Small intestine (tissue), 16 donors: ENCODE data around the gene NFXL1. TPM values are rescaled to one million over a fixed set of nuclear protein-coding genes. Genes with fewer than 3 reads are reported as not detected.
A peak's percentile ranks its signal among the peaks of the same experiment; 100 is the strongest.

ENCODE experiments used
- DNase-seq, 2 donors: peaks; one replicate each; pipeline versions ENCODE4 v3.0.0 to v3.0.0-alpha.2; 2013
- FAIRE-seq: peaks from 2 replicates; lab custom pipeline; 2012; peaks lifted over from hg19 to GRCh38; lab: Jason Lieb, UNC
- H3K27ac ChIP-seq, 3 donors: one replicate each; pipeline ENCODE4 v1.5.1; 2013; ENCODE audit warnings: low read length in 2 of 3, mild to moderate bottlenecking in 2 of 3, control low read depth in 1 of 3, inconsistent platforms in 1 of 3, low read depth in 1 of 3, moderate library complexity in 1 of 3
- H3K27me3 ChIP-seq, 3 donors: one replicate each; pipeline ENCODE4 v1.6.1; 2013; ENCODE audit warnings: low read length in 3 of 3, inconsistent platforms in 1 of 3; ENCODE audit not compliant: control insufficient read depth in 3 of 3, insufficient read depth in 3 of 3
- H3K36me3 ChIP-seq, 3 donors: one replicate each; pipeline ENCODE4 v1.6.1; 2013; ENCODE audit warnings: low read length in 3 of 3, inconsistent platforms in 1 of 3, low read depth in 1 of 3, mild to moderate bottlenecking in 1 of 3, moderate library complexity in 1 of 3; ENCODE audit not compliant: control insufficient read depth in 3 of 3, insufficient read depth in 2 of 3
- H3K4me1 ChIP-seq, 3 donors: one replicate each; pipeline ENCODE4 v1.6.1; 2013; ENCODE audit warnings: low read length in 2 of 3, inconsistent platforms in 1 of 3, low read depth in 1 of 3, mild to moderate bottlenecking in 1 of 3, moderate library complexity in 1 of 3; ENCODE audit not compliant: control insufficient read depth in 3 of 3, insufficient read depth in 2 of 3
- H3K4me3 ChIP-seq, 3 donors: one replicate each; pipeline ENCODE4 v1.5.1; 2013; ENCODE audit warnings: low read length in 3 of 3, control low read depth in 1 of 3, inconsistent platforms in 1 of 3, low read depth in 1 of 3, mild to moderate bottlenecking in 1 of 3, moderate library complexity in 1 of 3
- H3K9me3 ChIP-seq, 2 donors: one replicate each; pipeline ENCODE4 v1.6.1; 2013; ENCODE audit warnings: low read depth in 1 of 2, low read length in 1 of 2; ENCODE audit not compliant: control insufficient read depth in 2 of 2, insufficient read depth in 1 of 2
- WGBS, 3 donors: extraction: QIAGEN DNeasy Blood & Tissue Kit; methylation state at CpG; one replicate each; pipeline ENCODE4 v1.1.7; 2013; 5-methylcytosine and 5-hydroxymethylcytosine counted together
- long read RNA-seq, 10 donors: transcript quantifications; one replicate each; lab custom pipeline, GENCODE V29; 2026
- polyA plus RNA-seq, 4 donors: library from polyadenylated mRNA; stranded (reverse) in 3 of 4; unstranded in 1 of 4; fragments of 200-250 nt in 3 of 4; fragments of 120-200 nt in 1 of 4; gene quantifications; one replicate each; pipeline versions ENCODE4 v1.2.1 to v1.2.3, GENCODE V29; 2013
- donor health status: healthy with polysubstance abuse.
- donor health status: control.
- donor health status: control.
- donor health status: Bipolar disorder and iron deficiency.
- donor health status: healthy.

Gene NFXL1
- polyA plus RNA-seq: 10 to 100 TPM in 1 of 4 donors, 1 to 10 TPM in 3; 4.6 to 15.1 (median 6.3) TPM
- long read RNA-seq, donor 1, partial matches to known transcripts: 0 of 1 reads
- long read RNA-seq, donor 1, other reads (novel, unspliced or antisense): 0 of 1 reads
- long read RNA-seq, donor 2: 0 reads
- long read RNA-seq, donor 3: 0 reads
- long read RNA-seq, donor 4: 0 reads
- long read RNA-seq, donor 5: 0 reads
- long read RNA-seq, donor 6: 0 reads
- long read RNA-seq, donor 7: 0 reads
- long read RNA-seq, donor 8: 0 reads
- long read RNA-seq, donor 9: 0 reads
- long read RNA-seq, donor 10, partial matches to known transcripts: 0 of 1 reads
- long read RNA-seq, donor 10, other reads (novel, unspliced or antisense): 0 of 1 reads

DNA sequence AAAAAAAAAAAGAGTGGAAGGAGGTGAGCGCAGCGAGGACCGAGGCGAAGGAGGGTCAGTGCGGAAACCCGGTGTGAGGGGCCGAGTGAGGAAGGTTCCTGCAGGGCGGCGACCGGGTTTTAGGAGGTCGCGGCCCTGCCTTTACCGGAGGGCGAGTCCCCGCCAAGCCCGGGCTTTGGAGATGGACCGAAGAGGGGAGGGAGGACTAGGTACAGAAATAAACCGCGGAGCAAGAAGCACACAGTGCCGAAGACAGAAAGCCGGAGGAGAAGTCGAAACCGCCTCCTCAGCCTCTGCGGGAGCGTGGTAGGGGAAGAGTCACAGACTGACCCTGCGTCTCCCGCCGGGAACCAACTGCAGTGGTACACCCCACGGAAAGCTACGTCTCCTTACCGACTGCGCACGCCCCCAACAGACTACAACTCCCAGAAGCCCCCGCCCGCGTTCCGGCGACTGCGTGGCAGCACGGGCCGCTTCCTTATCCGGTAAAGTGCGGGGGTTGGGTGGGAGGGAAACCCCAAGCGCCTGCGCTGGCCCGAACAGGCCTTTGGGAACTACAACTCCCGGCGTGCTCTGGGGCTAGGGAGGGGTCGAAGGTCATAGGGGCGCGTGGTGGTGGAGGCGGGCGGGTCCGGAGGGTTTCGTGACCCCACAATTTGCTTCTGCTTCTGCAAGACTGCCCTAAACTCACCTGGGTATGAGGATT is at the start of gene NFXL1:
NFXL1 (minus strand) TSS at position 364 of the 706 bp plus-strand sequence. CDS start 380 bp downstream, outside the sequence.
- 0% methylated on average over 51 to 54 of the region's 55 CpGs for WGBS, 3 donors
- Histone ChIP-seq H3K4me1 (peaks cover 0 to 3% (median 3%) of the 10 kb centered on the region in 3 donors), H3K4me3 (peak within 1 kb of the TSS; percentile 66 to 82 (median 73)), H3K9me3 (no peaks in the 10 kb centered on the region), H3K27ac (peak within 1 kb of the TSS; percentile 72 to 90 (median 84)), H3K36me3 (peaks cover 0 to 8% (median 0%) of the 10 kb centered on the region in 3 donors), H3K27me3 (no peaks in the 10 kb centered on the region)
- FAIRE-seq (no peak), DNase-seq (peak; percentile 98 to 99)

DNA sequence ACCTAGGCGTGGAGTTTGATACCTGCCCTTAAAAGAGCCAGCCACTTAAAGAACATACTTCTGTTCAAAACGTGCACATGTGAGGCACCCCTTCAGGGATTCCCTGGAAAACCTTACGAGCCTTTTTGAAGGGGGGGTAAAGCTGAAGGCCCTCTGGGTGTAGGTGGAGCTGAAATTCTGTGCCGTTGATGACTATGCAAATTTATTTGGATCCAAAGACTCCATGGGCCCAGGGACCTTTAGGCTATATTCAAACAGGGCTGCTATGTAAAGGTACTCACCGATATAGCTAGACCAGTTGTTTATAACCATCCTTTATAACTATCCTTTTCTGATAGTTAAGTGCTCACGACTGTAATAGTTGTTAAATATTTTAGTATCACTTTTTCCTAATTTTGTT is 40.3 kb upstream of the NFXL1 start:
- 74 to 80% (median 76%) methylated on average over 6 of the region's 6 CpGs for WGBS, 3 donors
- H3K9me3 ChIP-seq: peaks cover 0 to 4% of the 10 kb centered on the region in 2 donors
- no peak for FAIRE-seq

DNA sequence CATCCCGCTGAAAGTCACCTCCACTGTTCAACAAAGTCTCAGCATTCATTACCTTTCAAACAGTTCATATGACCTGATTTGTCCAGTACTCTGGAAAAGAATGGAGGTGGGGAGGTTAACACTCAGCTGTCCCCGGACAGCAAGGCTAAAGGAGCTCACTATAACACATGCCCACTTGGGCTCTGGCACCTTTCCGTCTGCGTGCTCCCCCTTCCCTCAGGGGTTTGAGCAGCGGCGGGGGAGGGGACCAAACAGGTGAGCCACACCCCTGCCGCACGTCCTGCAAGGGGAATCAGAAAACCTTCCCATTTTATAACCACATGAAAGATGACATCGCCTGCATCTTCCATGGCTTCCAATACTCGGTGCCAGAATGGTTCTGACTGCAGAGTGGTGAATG is 39.9 kb upstream of the NFXL1 start:
- Histone ChIP-seq H3K4me3 (no peak overlapping the region), H3K27ac (no peak overlapping the region), H3K27me3 (no peaks in the 10 kb centered on the region), H3K9me3 (peaks cover 0 to 4% of the 10 kb centered on the region in 2 donors), H3K36me3 (no peaks in the 10 kb centered on the region), H3K4me1 (no peaks in the 10 kb centered on the region)
- no peak for DNase-seq
- FAIRE-seq: no peak
- WGBS, 3 donors: 72 to 84% (median 74%) methylated on average over 10 of the region's 10 CpGs

More for the DNA sequence above, 40.3 kb upstream of the NFXL1 start:
- Histone ChIP-seq H3K36me3 (no peaks in the 10 kb centered on the region), H3K4me1 (no peaks in the 10 kb centered on the region), H3K27ac (no peak overlapping the region), H3K4me3 (no peak overlapping the region), H3K27me3 (no peaks in the 10 kb centered on the region)
- DNase-seq: no peak

DNA sequence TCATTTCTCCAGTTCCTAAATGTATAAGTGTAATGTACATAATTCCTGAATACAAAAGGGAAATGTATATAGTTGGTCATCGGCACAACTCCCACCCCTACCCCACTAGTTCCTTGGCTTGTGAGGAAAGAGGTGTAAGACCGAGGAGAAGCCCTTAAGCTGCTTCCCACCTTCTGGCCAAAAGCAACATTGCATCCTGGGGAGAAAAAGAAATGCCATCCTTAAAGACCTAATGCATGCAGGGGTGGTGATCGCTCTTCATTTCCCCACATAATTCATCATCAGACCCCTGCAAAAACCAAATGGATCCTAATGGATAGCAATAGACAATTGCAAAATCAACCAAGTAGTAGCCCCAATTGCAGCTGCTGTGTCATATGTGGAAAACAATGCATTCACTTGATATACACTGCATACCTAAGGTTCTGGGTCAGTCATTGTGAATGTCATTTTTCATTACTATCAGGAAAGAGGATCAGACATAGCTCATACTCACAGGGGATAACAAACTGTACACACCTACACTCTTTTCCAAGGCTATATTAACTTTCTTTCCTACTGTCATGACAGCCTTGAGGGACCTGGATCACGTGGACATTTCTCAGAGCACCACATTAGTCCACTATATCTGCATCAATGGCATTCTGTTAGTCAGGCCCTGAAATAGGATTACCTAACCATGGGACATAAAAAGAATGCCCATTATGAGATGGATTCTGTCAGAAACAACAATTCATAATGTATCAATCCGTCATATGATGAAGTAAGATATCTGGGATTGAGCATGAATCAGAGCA is 31.7 kb upstream of the NFXL1 start:
- H3K4me3 ChIP-seq: no peak overlapping the region
- no peaks in the 10 kb centered on the region for H3K27me3 ChIP-seq
- H3K4me1 ChIP-seq: no peaks in the 10 kb centered on the region
- H3K9me3 ChIP-seq: no peaks in the 10 kb centered on the region
- FAIRE-seq (no peak), DNase-seq (no peak)
- no peaks in the 10 kb centered on the region for H3K36me3 ChIP-seq
- H3K27ac ChIP-seq: no peak overlapping the region
- WGBS, 3 donors: 87 to 96% (median 92%) methylated on average over 5 of the region's 5 CpGs

DNA sequence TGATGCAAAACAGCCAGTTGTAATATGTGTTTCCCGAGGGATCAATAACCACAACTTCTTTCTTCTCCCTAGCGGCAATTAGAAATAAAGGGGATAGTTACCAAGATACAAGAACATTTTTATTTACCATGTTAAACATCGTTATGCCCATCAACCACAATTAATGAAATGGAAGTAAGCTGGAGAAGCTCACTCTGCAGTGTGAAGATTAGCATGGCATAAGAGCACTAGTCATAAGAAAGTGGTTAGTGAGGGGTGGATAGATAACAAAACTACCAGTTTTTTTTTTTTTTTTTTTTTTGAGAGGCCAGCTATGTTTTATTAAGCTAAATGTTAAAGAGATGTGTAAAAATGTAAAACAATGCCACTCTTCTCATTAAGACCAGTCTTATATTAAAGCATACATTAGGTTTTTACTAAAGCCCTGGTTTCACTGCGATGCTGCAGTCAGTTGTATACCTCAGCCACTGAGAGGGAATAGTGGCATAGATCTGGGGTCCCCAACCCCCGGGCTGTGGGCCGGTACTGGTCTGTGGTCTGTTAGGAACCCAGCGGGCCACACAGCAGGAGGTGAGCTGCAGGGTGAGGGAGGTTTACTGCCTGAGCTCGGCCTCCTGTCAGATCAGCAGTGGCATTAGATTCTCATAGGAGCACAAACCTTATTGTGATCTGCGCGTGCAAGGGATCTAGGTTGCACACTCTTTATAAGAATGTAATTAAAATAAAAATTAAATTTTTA is 27.9 kb upstream of the NFXL1 start:
- Histone ChIP-seq H3K4me3 (no peak overlapping the region), H3K9me3 (no peaks in the 10 kb centered on the region), H3K4me1 (no peaks in the 10 kb centered on the region), H3K27me3 (no peaks in the 10 kb centered on the region), H3K36me3 (no peaks in the 10 kb centered on the region), H3K27ac (no peak overlapping the region)
- WGBS, 3 donors: 83 to 91% (median 87%) methylated on average over 10 of the region's 10 CpGs
- DNase-seq (no peak), FAIRE-seq (no peak)

DNA sequence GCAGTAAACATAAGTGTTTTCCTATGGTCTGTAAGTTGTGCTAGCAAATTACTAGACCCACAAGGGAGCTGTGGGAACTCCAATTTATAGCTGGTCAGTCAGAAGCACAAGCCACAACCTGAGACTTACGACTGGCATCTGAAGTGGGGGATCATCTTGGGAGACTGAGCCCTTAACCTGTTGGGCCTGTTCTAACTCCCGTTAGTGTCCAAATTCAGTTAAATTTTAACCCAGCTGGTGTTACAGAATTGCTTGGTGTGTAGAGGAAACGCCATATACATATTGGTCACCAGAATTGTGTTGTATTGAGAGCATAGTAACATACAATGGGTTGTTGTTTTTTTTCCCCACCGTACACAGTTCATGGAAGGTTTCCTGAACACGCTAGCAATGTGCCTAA is 25.1 kb upstream of the NFXL1 start:
- DNase-seq: no peak
- 49 to 76% (median 51%) methylated on average over 5 of the region's 5 CpGs for WGBS, 3 donors
- Histone ChIP-seq H3K27me3 (no peaks in the 10 kb centered on the region), H3K4me3 (no peak overlapping the region), H3K27ac (no peak overlapping the region), H3K4me1 (no peaks in the 10 kb centered on the region), H3K9me3 (no peaks in the 10 kb centered on the region), H3K36me3 (no peaks in the 10 kb centered on the region)
- FAIRE-seq: no peak

DNA sequence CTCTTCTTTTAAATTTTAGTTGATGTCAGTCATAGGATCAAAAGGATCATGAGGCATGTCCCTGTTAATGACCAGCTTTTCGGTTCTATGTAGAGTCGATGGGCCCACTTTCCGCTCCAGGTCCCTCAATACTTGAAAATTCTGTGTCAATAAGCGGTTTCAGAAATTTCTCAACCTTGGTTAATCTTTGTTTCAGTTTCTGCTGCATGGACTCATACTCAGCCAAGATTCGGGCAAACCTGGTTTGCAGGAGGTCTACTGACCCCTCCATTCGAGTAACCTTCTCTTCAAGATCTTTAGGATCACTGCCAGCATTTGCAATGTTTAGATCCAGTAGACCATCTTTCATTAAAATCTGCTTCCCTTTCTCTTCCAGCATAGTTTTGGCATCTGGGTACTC is 22.0 kb upstream of the NFXL1 start:
- FAIRE-seq: no peak
- WGBS, 3 donors: 90 to 94% (median 90%) methylated on average over 6 of the region's 6 CpGs

More for the DNA sequence above, 22.0 kb upstream of the NFXL1 start:
- Histone ChIP-seq H3K4me3 (no peak overlapping the region), H3K27me3 (no peaks in the 10 kb centered on the region), H3K4me1 (peaks cover 0 to 4% (median 0%) of the 10 kb centered on the region in 3 donors), H3K27ac (no peak overlapping the region), H3K36me3 (no peaks in the 10 kb centered on the region), H3K9me3 (no peaks in the 10 kb centered on the region)
- DNase-seq: no peak
